HCT116 (cell line): Measurements from ENCODE around the gene RBM20. TPM values are rescaled to one million over a fixed set of nuclear protein-coding genes. Genes with fewer than 3 reads are reported as not detected.

Source experiments
- ATAC-seq: fragments of 200-7000 bp; cut with Tn5 transposase; 2 replicates; pipeline ENCODE4 v1.9.1; 2020; ENCODE audit warnings: mild to moderate bottlenecking, moderate library complexity
- BruUV-seq: library from RNA; stranded (reverse); fragments of 400-500 nt; replicated peaks from 2 replicates; lab custom pipeline; 2021; lab: Mats Ljungman, UMichigan
- CTCF ChIA-PET: fragments of 300-600 bp; sonication (Branson Sonifier 250); formaldehyde crosslinking; loops from one replicate; lab custom pipeline; 2021; ENCODE audit warnings: antibody characterized with exemption; lab: Charles Lee
- POLR2A ChIA-PET: fragments of 300-600, 350-600 bp; sonication (Branson Sonifier 250); formaldehyde crosslinking; loops from one replicate; lab custom pipeline; 2021; ENCODE audit warnings: antibody characterized with exemption; lab: Charles Lee
- RAD21 ChIA-PET, 2 experiments: fragments of 300-600 bp; sonication (Branson Sonifier 250); formaldehyde crosslinking; loops; one replicate each; lab custom pipeline; 2023; ENCODE audit warnings: low total read pairs in 2 of 2; ENCODE audit not compliant: uncharacterized antibody in 2 of 2, unreplicated experiment in 2 of 2, low non-redundant PET in 1 of 2; lab: Charles Lee
- DNase-seq: peaks from one replicate; pipeline ENCODE4 v3.0.0-alpha.2; 2010; ENCODE audit warnings: low read depth, low spot score
- H2AFZ ChIP-seq: fragments of 200-600 bp; shearing (Covaris generic), sonication (generic); 2 replicates; pipeline ENCODE4 v1.6.1; 2017; ENCODE audit warnings: low read depth, mixed run types, mixed read lengths, antibody characterized with exemption, low read length; ENCODE audit not compliant: poor library complexity, severe bottlenecking
- H3K27ac ChIP-seq: 2 replicates; pipeline ENCODE4 v1.5.1; 2012; ENCODE audit warnings: low read depth, low read length
- H3K27me3 ChIP-seq: fragments of 200-600 bp; sonication (generic); 2 replicates; pipeline ENCODE4 v1.6.1; 2016; ENCODE audit warnings: mixed run types, low read length, mixed read lengths; ENCODE audit not compliant: insufficient read depth
- H3K36me3 ChIP-seq, 2 experiments: fragments of 200-500 bp in 1 of 2; fragments of 200-600 bp in 1 of 2; sonication (Bioruptor generic) in 1 of 2; sonication (generic) in 1 of 2; 2 replicates each; pipeline versions ENCODE4 v1.5.1 to v1.6.1; 2014 to 2016; ENCODE audit warnings: low read length in 2 of 2, inconsistent platforms in 1 of 2, mixed read lengths in 1 of 2, mixed run types in 1 of 2; ENCODE audit not compliant: insufficient read depth in 2 of 2, control insufficient read depth in 1 of 2
- H3K4me1 ChIP-seq, 2 experiments: fragments of 200-600 bp in 1 of 2; sonication (generic) in 1 of 2; 2 replicates each; pipeline versions ENCODE4 v1.5.1 to v1.6.1; 2012 to 2017; ENCODE audit warnings: low read length in 2 of 2, inconsistent platforms in 1 of 2, mild to moderate bottlenecking in 1 of 2, mixed read lengths in 1 of 2, mixed run types in 1 of 2, moderate library complexity in 1 of 2; ENCODE audit not compliant: insufficient read depth in 2 of 2, control insufficient read depth in 1 of 2
- H3K4me2 ChIP-seq: fragments of 200-600 bp; sonication (generic); 2 replicates; pipeline ENCODE4 v1.6.1; 2017; ENCODE audit warnings: mixed run types, low read length, mixed read lengths
- H3K4me3 ChIP-seq, 2 experiments: fragments of 200-600 bp in 1 of 2; sonication (generic) in 1 of 2; replicated peaks in 1 of 2; 2 replicates each; pipeline ENCODE4 v1.5.1; 2011 to 2016; ENCODE audit warnings: low read length in 2 of 2, control low read depth in 1 of 2, low read depth in 1 of 2, mild to moderate bottlenecking in 1 of 2, mixed read lengths in 1 of 2, mixed run types in 1 of 2
- H3K79me2 ChIP-seq: fragments of 200-600 bp; sonication (generic); 2 replicates; pipeline ENCODE4 v1.6.1; 2017; ENCODE audit warnings: mild to moderate bottlenecking, mixed run types, low read length, moderate library complexity, mixed read lengths; ENCODE audit not compliant: insufficient read depth
- H3K9ac ChIP-seq: fragments of 200-600 bp; sonication (generic); 2 replicates; pipeline ENCODE4 v1.6.1; 2016; ENCODE audit warnings: low read length, mixed read lengths
- H3K9me2 ChIP-seq: fragments of 200-600 bp; sonication (generic), shearing (Covaris generic); 2 replicates; pipeline ENCODE4 v1.6.1; 2017; ENCODE audit warnings: mixed run types, mild to moderate bottlenecking, moderate library complexity; ENCODE audit not compliant: insufficient read depth
- H3K9me3 ChIP-seq, 2 experiments: fragments of 200-500 bp in 1 of 2; fragments of 200-600 bp in 1 of 2; sonication (Bioruptor generic) in 1 of 2; sonication (generic) in 1 of 2; 2 replicates each; pipeline ENCODE4 v1.6.1; 2014 to 2017; ENCODE audit warnings: low read length in 2 of 2, mixed read lengths in 2 of 2, inconsistent platforms in 1 of 2, low read depth in 1 of 2, mild to moderate bottlenecking in 1 of 2, mixed run types in 1 of 2, moderate library complexity in 1 of 2; ENCODE audit not compliant: control insufficient read depth in 1 of 2, insufficient read depth in 1 of 2
- H4K20me1 ChIP-seq: fragments of 200-600 bp; sonication (generic), shearing (Covaris generic); 2 replicates; pipeline ENCODE4 v1.6.1; 2017; ENCODE audit warnings: mixed run types, mild to moderate bottlenecking, moderate library complexity; ENCODE audit not compliant: insufficient read depth
- ATF3 ChIP-seq: IDR thresholded peaks from 2 replicates; pipeline ENCODE4 v1.6.1; 2012
- SP1 ChIP-seq: IDR thresholded peaks from 2 replicates; pipeline ENCODE4 v1.6.1; 2012; ENCODE audit warnings: low read depth
- TCF7L2 ChIP-seq: IDR thresholded peaks from 2 replicates; pipeline ENCODE4 v1.7.0; 2011; ENCODE audit warnings: borderline replicate concordance, inconsistent platforms; ENCODE audit not compliant: insufficient read depth, insufficient read length; ENCODE audit errors: extremely low read depth
- intact Hi-C: fragments of 100-400 bp; cut with micrococcal nuclease; formaldehyde crosslinking; loops from 2 replicates; pipeline ENCODE4 v1.10.0; 2022
- total RNA-seq: library from RNA; stranded (reverse); gene quantifications from one replicate; pipeline ENCODE4 v1.2.1, GENCODE V29; 2021; ENCODE audit not compliant: unreplicated experiment
- TF ChIP-seq, protein P1 (sequence below): IDR thresholded peaks from 2 replicates; pipeline ENCODE4 v1.6.1; 2012; ENCODE audit warnings: low read depth

RBM20 gene
- total RNA-seq, 1 experiment from 2014 or later = 2.0 TPM

DNA sequence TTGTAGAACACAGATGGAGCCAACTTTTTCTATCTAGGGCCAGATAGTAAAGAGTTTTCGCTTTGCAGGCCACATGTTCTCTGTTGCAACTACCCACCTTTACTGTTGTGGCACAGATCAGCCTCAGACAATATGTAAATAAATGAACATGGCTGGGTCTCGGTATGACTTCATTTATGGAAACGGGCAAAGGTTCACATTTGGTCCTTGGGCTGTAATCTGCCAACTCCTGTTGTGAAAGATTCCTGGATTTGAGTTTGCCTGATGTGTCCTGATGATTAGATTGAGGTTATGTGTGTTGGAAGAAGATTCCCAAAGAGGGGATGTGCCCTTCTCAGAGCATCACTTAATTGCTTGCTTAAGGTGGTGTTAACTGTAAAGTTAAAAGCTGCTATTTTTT, 38.2 kb downstream of the RBM20 start:
- Histone ChIP-seq H2AFZ (no peak overlapping the region), H3K27me3 (no peaks in the 10 kb centered on the region), H4K20me1 (no peaks in the 10 kb centered on the region), H3K4me1 (0 out of 4 replicates have a peak, but pooled peaks cover 0 to 4% of the 10 kb centered on the region in 2 experiments), H3K79me2 (no peaks in the 10 kb centered on the region), H3K27ac (no peak overlapping the region), H3K9me2 (no peaks in the 10 kb centered on the region), H3K36me3 (no peaks in the 10 kb centered on the region), H3K9ac (no peak overlapping the region), H3K4me2 (no peak overlapping the region), H3K9me3 (no peaks in the 10 kb centered on the region), H3K4me3 (no peak overlapping the region)
- ChIA-PET CTCF (interaction anchor here (0.8 to 2.7 kb wide), 3 partner anchors 10 to 24 kb away, joined by 3 to 17 read pairs (median 3); no protein-coding TSS in a partner anchor), RAD21 (no interaction called here), POLR2A (no interaction called here)
- intact Hi-C loops = loop anchor here (10.0 kb wide), 1 partner anchor 548 kb away; no protein-coding TSS in a partner anchor
- ATAC-seq = no peak
- no peak for DNase-seq
- no TSS peak for BruUV-seq
- TF ChIP-seq TCF7L2 = no peak
- TF ChIP-seq SP1 = no peak
- TF ChIP-seq, protein P1, sequence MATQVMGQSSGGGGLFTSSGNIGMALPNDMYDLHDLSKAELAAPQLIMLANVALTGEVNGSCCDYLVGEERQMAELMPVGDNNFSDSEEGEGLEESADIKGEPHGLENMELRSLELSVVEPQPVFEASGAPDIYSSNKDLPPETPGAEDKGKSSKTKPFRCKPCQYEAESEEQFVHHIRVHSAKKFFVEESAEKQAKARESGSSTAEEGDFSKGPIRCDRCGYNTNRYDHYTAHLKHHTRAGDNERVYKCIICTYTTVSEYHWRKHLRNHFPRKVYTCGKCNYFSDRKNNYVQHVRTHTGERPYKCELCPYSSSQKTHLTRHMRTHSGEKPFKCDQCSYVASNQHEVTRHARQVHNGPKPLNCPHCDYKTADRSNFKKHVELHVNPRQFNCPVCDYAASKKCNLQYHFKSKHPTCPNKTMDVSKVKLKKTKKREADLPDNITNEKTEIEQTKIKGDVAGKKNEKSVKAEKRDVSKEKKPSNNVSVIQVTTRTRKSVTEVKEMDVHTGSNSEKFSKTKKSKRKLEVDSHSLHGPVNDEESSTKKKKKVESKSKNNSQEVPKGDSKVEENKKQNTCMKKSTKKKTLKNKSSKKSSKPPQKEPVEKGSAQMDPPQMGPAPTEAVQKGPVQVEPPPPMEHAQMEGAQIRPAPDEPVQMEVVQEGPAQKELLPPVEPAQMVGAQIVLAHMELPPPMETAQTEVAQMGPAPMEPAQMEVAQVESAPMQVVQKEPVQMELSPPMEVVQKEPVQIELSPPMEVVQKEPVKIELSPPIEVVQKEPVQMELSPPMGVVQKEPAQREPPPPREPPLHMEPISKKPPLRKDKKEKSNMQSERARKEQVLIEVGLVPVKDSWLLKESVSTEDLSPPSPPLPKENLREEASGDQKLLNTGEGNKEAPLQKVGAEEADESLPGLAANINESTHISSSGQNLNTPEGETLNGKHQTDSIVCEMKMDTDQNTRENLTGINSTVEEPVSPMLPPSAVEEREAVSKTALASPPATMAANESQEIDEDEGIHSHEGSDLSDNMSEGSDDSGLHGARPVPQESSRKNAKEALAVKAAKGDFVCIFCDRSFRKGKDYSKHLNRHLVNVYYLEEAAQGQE = no peak
- TF ChIP-seq ATF3 = no peak
